Panc1 (cell line): ENCODE results near the gene C22orf42. TPM values are rescaled to one million over a fixed set of nuclear protein-coding genes. Genes with fewer than 3 reads are reported as not detected.

Experiments used
- ATAC-seq: fragments of 200-7000 bp; cut with Tn5 transposase; 2 replicates; pipeline ENCODE4 v1.9.1; 2020; ENCODE audit warnings: mild to moderate bottlenecking, moderate library complexity
- BruUV-seq: library from RNA; stranded (reverse); fragments of 400-500 nt; replicated peaks from 2 replicates; lab custom pipeline; 2021; lab: Mats Ljungman, UMichigan
- CTCF ChIA-PET: fragments of 300-600 bp; sonication (Branson Sonifier 250); formaldehyde crosslinking; loops from one replicate; lab custom pipeline; 2022; ENCODE audit warnings: antibody characterized with exemption; lab: Charles Lee
- POLR2A ChIA-PET: fragments of 300-600 bp; sonication (Branson Sonifier 250); formaldehyde crosslinking; loops from one replicate; lab custom pipeline; 2022; ENCODE audit warnings: antibody characterized with exemption; lab: Charles Lee
- DNase-seq: peaks from one replicate; pipeline ENCODE4 v3.0.0-alpha.2; 2010; ENCODE audit warnings: low read depth, low spot score
- H3K27ac ChIP-seq: 2 replicates; pipeline ENCODE4 v1.5.1; 2011; ENCODE audit warnings: mild to moderate bottlenecking, low read length, inconsistent platforms
- H3K27me3 ChIP-seq: fragments of 200-500 bp; sonication (Bioruptor generic); 2 replicates; pipeline ENCODE4 v1.6.0; 2014; ENCODE audit warnings: low read length, inconsistent platforms; ENCODE audit not compliant: control insufficient read depth, insufficient read depth
- H3K36me3 ChIP-seq: fragments of 200-500 bp; sonication (Bioruptor generic); 2 replicates; pipeline ENCODE4 v1.5.1; 2014; ENCODE audit warnings: inconsistent platforms, mild to moderate bottlenecking, low read length, moderate library complexity; ENCODE audit not compliant: control insufficient read depth, insufficient read depth
- H3K4me1 ChIP-seq: 2 replicates; pipeline ENCODE4 v1.5.1; 2011; ENCODE audit warnings: inconsistent platforms, mild to moderate bottlenecking, low read length, moderate library complexity; ENCODE audit not compliant: control insufficient read depth, insufficient read depth
- H3K4me3 ChIP-seq, 2 experiments: 2 replicates each; pipeline ENCODE4 v1.5.1; 2011 to 2012; ENCODE audit warnings: low read depth in 2 of 2, low read length in 2 of 2, mild to moderate bottlenecking in 2 of 2, inconsistent platforms in 1 of 2, moderate library complexity in 1 of 2
- H3K9me3 ChIP-seq: fragments of 200-500 bp; sonication (Bioruptor generic); 2 replicates; pipeline ENCODE4 v1.5.1; 2014; ENCODE audit warnings: low read depth, mild to moderate bottlenecking, inconsistent platforms, low read length, moderate library complexity; ENCODE audit not compliant: control insufficient read depth, insufficient read depth
- CTCF ChIP-seq: fragments of 450-650 bp; IDR thresholded peaks from 2 replicates; pipeline ENCODE4 v1.5.1; 2017; ENCODE audit warnings: mild to moderate bottlenecking
- POLR2AphosphoS5 ChIP-seq: IDR thresholded peaks from 2 replicates; pipeline ENCODE4 v1.6.1; 2012; ENCODE audit warnings: mild to moderate bottlenecking, low read depth, low read length, moderate library complexity
- REST ChIP-seq, 2 experiments: IDR thresholded peaks; 2 replicates each; pipeline ENCODE4 v1.6.1; 2011 to 2012; ENCODE audit warnings: low read depth in 2 of 2, control low read depth in 1 of 2, low read length in 1 of 2, mild to moderate bottlenecking in 1 of 2, moderate library complexity in 1 of 2; ENCODE audit not compliant: insufficient read depth in 1 of 2
- SIN3A ChIP-seq: IDR thresholded peaks from 2 replicates; pipeline ENCODE4 v1.6.1; 2012; ENCODE audit warnings: low read depth, mild to moderate bottlenecking, low read length, moderate library complexity, borderline replicate concordance; ENCODE audit not compliant: insufficient read depth
- TCF7L2 ChIP-seq: IDR thresholded peaks from 2 replicates; pipeline ENCODE4 v1.6.1; 2011; ENCODE audit warnings: mild to moderate bottlenecking, low read depth, low read length, inconsistent platforms
- in situ Hi-C: cut with HindIII; loops from 2 replicates; pipeline ENCODE4 v1.10.0; 2016; ENCODE audit warnings: low sequenced_read_pairs, low pct_unique_long_range_greater_than_20kb
- intact Hi-C: fragments of 100-400 bp; cut with micrococcal nuclease; formaldehyde crosslinking; loops from one replicate; pipeline ENCODE4 v1.10.0; 2022; ENCODE audit not compliant: unreplicated experiment
- total RNA-seq: library from RNA; stranded (reverse); gene quantifications from one replicate; pipeline ENCODE4 v1.2.1, GENCODE V29; 2021; ENCODE audit not compliant: unreplicated experiment

The C22orf42 gene
- total RNA-seq, 1 experiment from 2014 or later, result not detected

GRCh38 chr22:32207971-32208480 lies 48.9 kb upstream of the C22orf42 start:
- ATAC-seq, result no peak
- DNase-seq, result no peak
- H3K4me1 ChIP-seq, result no peaks in the 10 kb centered on the region
- ChIA-PET POLR2A (no interaction called here), CTCF (no interaction called here)
- no peaks in the 10 kb centered on the region; the same call in 1 of the 2 replicates for H3K36me3 ChIP-seq
- intact Hi-C loops, result loop anchor here (5.0 kb wide), 1 partner anchor 264 kb away; the partner anchor contains the start of gene FBXO7
- no peak overlapping the region for H3K27ac ChIP-seq
- TF ChIP-seq SIN3A (no peak), CTCF (no peak), POLR2AphosphoS5 (no peak), REST (IDR thresholded peaks at IDR 0.05; ENCODE audit: insufficient read depth in 1 of 2, low read depth in 2 of 2, low read length in 1 of 2) (no peak), TCF7L2 (no peak)
- no peaks in the 10 kb centered on the region for H3K27me3 ChIP-seq
- in situ Hi-C loops, result no loop called here
- H3K4me3 ChIP-seq, result no peak overlapping the region
- no peaks in the 10 kb centered on the region for H3K9me3 ChIP-seq
- no TSS peak for BruUV-seq

- DNase-seq, result peak; percentile 27
- TF ChIP-seq SIN3A (no peak), TCF7L2 (no peak), CTCF (peak; percentile 83), REST (IDR thresholded peaks at IDR 0.05; ENCODE audit: insufficient read depth in 1 of 2, low read depth in 2 of 2, low read length in 1 of 2) (no peak), POLR2AphosphoS5 (no peak)
- no peaks in the 10 kb centered on the region for H3K9me3 ChIP-seq
- ChIA-PET POLR2A (no interaction called here), CTCF (interaction anchor here (0.6 kb wide), 1 partner anchor 364 kb away, joined by 7 read pairs; no protein-coding TSS in a partner anchor)
- no peaks in the 10 kb centered on the region for H3K4me1 ChIP-seq
- no peaks in the 10 kb centered on the region for H3K27me3 ChIP-seq
- peak; percentile 67 for ATAC-seq
- H3K27ac ChIP-seq, result no peak overlapping the region
- intact Hi-C loops, result loop anchor here (5.0 kb wide), 1 partner anchor 265 kb away; the partner anchor contains the start of gene FBXO7
- no TSS peak for BruUV-seq
- in situ Hi-C loops, result no loop called here
- no peaks in the 10 kb centered on the region; the same call in 1 of the 2 replicates for H3K36me3 ChIP-seq
- peak overlapping the region in 1 of 2 experiments; percentile 2; a peak in 1 of 4 replicates for H3K4me3 ChIP-seq
Measured at GRCh38 chr22:32206774-32207758, 48.0 kb upstream of the C22orf42 start.
